H7 (cell line): ENCODE measurements around the gene CEP85. TPM values are rescaled to one million over a fixed set of nuclear protein-coding genes. Genes with fewer than 3 reads are reported as not detected.
A peak's percentile ranks its signal among the peaks of the same experiment; 100 is the strongest.

Source experiments
- DNase-seq: peaks from one replicate; pipeline ENCODE4 v3.0.0; 2012
- H3K27me3 ChIP-seq: 2 replicates; pipeline ENCODE4 v1.6.0; 2011; ENCODE audit warnings: mild to moderate bottlenecking, low read length; ENCODE audit not compliant: control insufficient read depth, insufficient read depth
- H3K36me3 ChIP-seq: replicated peaks from 2 replicates; pipeline ENCODE4 v1.5.1; 2011; ENCODE audit warnings: low read length; ENCODE audit not compliant: control insufficient read depth, insufficient read depth
- H3K4me3 ChIP-seq: 2 replicates; pipeline ENCODE4 v1.5.1; 2011; ENCODE audit warnings: low read depth, mild to moderate bottlenecking, control low read depth, low read length, moderate library complexity; ENCODE audit not compliant: insufficient read depth
- total RNA-seq: library from RNA; depleted of rRNA; stranded (reverse); fragments of >200 nt; shearing (Covaris generic); gene quantifications from 2 replicates; pipeline ENCODE4 v1.2.3, GENCODE V29; 2014

CEP85 gene
- total RNA-seq, 1 experiment from 2014 or later, result 60.1 TPM

GRCh38 chr1:26278303-26278702 is 44.3 kb downstream of the CEP85 start:
- Histone ChIP-seq H3K4me3 (no peak overlapping the region), H3K27me3 (no peaks in the 10 kb centered on the region), H3K36me3 (peaks cover 31% of the 10 kb centered on the region)
- no peak for DNase-seq

- Histone ChIP-seq H3K4me3 (peak overlapping the region; percentile 93), H3K36me3 (peaks cover 31% of the 10 kb centered on the region), H3K27me3 (no peaks in the 10 kb centered on the region)
- DNase-seq, result peak; percentile 64
Measured at GRCh38 chr1:26278724-26279455, 44.9 kb downstream of the CEP85 start.

GRCh38 chr1:26279456-26280332 is 45.7 kb downstream of the CEP85 start, which contains the start of gene SH3BGRL3:
TSS of gene SH3BGRL3 (plus strand) at chr1:26280086. CDS start at chr1:26280156, 70 bp downstream.
- H3K27me3 ChIP-seq, result no peaks in the 10 kb centered on the region
- peak within 1 kb of the TSS; percentile 93 for H3K4me3 ChIP-seq
- peak; percentile 97 for DNase-seq
- peaks cover 27% of the 10 kb centered on the region for H3K36me3 ChIP-seq

GRCh38 chr1:26280333-26281042 is 46.5 kb downstream of the CEP85 start:
- Histone ChIP-seq H3K4me3 (peak overlapping the region; percentile 93), H3K27me3 (no peaks in the 10 kb centered on the region), H3K36me3 (peaks cover 23% of the 10 kb centered on the region)
- no peak for DNase-seq

GRCh38 chr1:26281091-26281958 is 47.3 kb downstream of the CEP85 start:
- Histone ChIP-seq H3K4me3 (no peak overlapping the region; the same call in 1 of the 2 replicates), H3K36me3 (peaks cover 17% of the 10 kb centered on the region), H3K27me3 (no peaks in the 10 kb centered on the region)
- peak; percentile 54 for DNase-seq

GRCh38 chr1:26281971-26282370 is 48.0 kb downstream of the CEP85 start:
- Histone ChIP-seq H3K36me3 (peaks cover 12% of the 10 kb centered on the region), H3K4me3 (no peak overlapping the region), H3K27me3 (no peaks in the 10 kb centered on the region)
- peak; percentile 96 for DNase-seq

GRCh38 chr1:26282401-26282918 is 48.5 kb downstream of the CEP85 start:
- DNase-seq, result peak; percentile 74
- H3K27me3 ChIP-seq, result no peaks in the 10 kb centered on the region
- peaks cover 7% of the 10 kb centered on the region for H3K36me3 ChIP-seq
- no peak overlapping the region for H3K4me3 ChIP-seq

- Histone ChIP-seq H3K36me3 (no peaks in the 10 kb centered on the region), H3K27me3 (no peaks in the 10 kb centered on the region), H3K4me3 (no peak overlapping the region)
- no peak for DNase-seq
Measured at GRCh38 chr1:26283279-26283853, 49.4 kb downstream of the CEP85 start.

GRCh38 chr1:26283871-26284596 is 50.0 kb downstream of the CEP85 start:
- H3K27me3 ChIP-seq, result no peaks in the 10 kb centered on the region
- H3K4me3 ChIP-seq, result no peak overlapping the region
- no peak for DNase-seq
- no peaks in the 10 kb centered on the region for H3K36me3 ChIP-seq

GRCh38 chr1:26284597-26285347 is 50.8 kb downstream of the CEP85 start:
- Histone ChIP-seq H3K4me3 (no peak overlapping the region), H3K36me3 (no peaks in the 10 kb centered on the region), H3K27me3 (no peaks in the 10 kb centered on the region)
- DNase-seq, result peak; percentile 95

- DNase-seq, result peak; percentile 90
- H3K4me3 ChIP-seq, result no peak overlapping the region
- no peaks in the 10 kb centered on the region for H3K36me3 ChIP-seq
- H3K27me3 ChIP-seq, result no peaks in the 10 kb centered on the region
Measured at GRCh38 chr1:26285366-26286063, 51.5 kb downstream of the CEP85 start.

GRCh38 chr1:26286064-26286416 is 52.0 kb downstream of the CEP85 start:
- Histone ChIP-seq H3K27me3 (no peaks in the 10 kb centered on the region), H3K4me3 (no peak overlapping the region), H3K36me3 (no peaks in the 10 kb centered on the region)

More at GRCh38 chr1:26286064-26286416, 52.0 kb downstream of the CEP85 start:
- DNase-seq, result no peak
